ENCODE data around the gene MISP3. TPM values are rescaled to one million over a fixed set of nuclear protein-coding genes. Genes with fewer than 3 reads are reported as not detected.

Gene MISP3
- total RNA-seq, 1 donor from 2014 or later = 3.6 TPM

GRCh38 chr19:14055396-14055795 is 17.2 kb upstream of the MISP3 start:
- Mint-ChIP-seq H3K27me3 (peaks cover 38% of the 10 kb centered on the region), H3K9me3 (no peaks in the 10 kb centered on the region), H3K4me1 (ENCODE audit: unreplicated experiment) (peaks cover 5% of the 10 kb centered on the region), H3K36me3 (no peaks in the 10 kb centered on the region), H3K27ac (no peak overlapping the region), H3K4me3 (no peak overlapping the region)
- DNase-seq (ENCODE audit: extremely low spot score, unreplicated experiment) = no peak
- TF ChIP-seq CTCF (conservative IDR thresholded peaks at IDR 0.05) = no peak

GRCh38 chr19:14056069-14056666 is 16.4 kb upstream of the MISP3 start:
- no peak overlapping the region for H3K4me3 Mint-ChIP-seq
- H3K9me3 Mint-ChIP-seq = no peaks in the 10 kb centered on the region
- no peak overlapping the region for H3K27ac Mint-ChIP-seq
- peaks cover 39% of the 10 kb centered on the region for H3K27me3 Mint-ChIP-seq
- H3K36me3 Mint-ChIP-seq = no peaks in the 10 kb centered on the region
- no peak for DNase-seq (ENCODE audit: extremely low spot score, unreplicated experiment)
- TF ChIP-seq CTCF (conservative IDR thresholded peaks at IDR 0.05) = no peak
- peaks cover 5% of the 10 kb centered on the region for H3K4me1 Mint-ChIP-seq (ENCODE audit: unreplicated experiment)

GRCh38 chr19:14056741-14057356 is 15.7 kb upstream of the MISP3 start:
- DNase-seq (ENCODE audit: extremely low spot score, unreplicated experiment) = no peak
- no peak for TF ChIP-seq CTCF (conservative IDR thresholded peaks at IDR 0.05)
- H3K27ac Mint-ChIP-seq = no peak overlapping the region
- peaks cover 42% of the 10 kb centered on the region for H3K27me3 Mint-ChIP-seq
- peaks cover 5% of the 10 kb centered on the region for H3K4me1 Mint-ChIP-seq (ENCODE audit: unreplicated experiment)
- no peaks in the 10 kb centered on the region for H3K36me3 Mint-ChIP-seq
- H3K4me3 Mint-ChIP-seq = peak overlapping the region; percentile 77
- H3K9me3 Mint-ChIP-seq = no peaks in the 10 kb centered on the region

GRCh38 chr19:14058182-14059092 is 14.1 kb upstream of the MISP3 start:
- no peaks in the 10 kb centered on the region for H3K9me3 Mint-ChIP-seq

GRCh38 chr19:14059093-14059480 is 13.5 kb upstream of the MISP3 start:
- DNase-seq (ENCODE audit: extremely low spot score, unreplicated experiment) = no peak
- no peaks in the 10 kb centered on the region for H3K36me3 Mint-ChIP-seq
- no peak overlapping the region for H3K4me3 Mint-ChIP-seq
- H3K27me3 Mint-ChIP-seq = peaks cover 39% of the 10 kb centered on the region
- no peaks in the 10 kb centered on the region for H3K9me3 Mint-ChIP-seq
- H3K4me1 Mint-ChIP-seq (ENCODE audit: unreplicated experiment) = peaks cover 5% of the 10 kb centered on the region
- TF ChIP-seq CTCF (conservative IDR thresholded peaks at IDR 0.05) = peak; percentile 76
- no peak overlapping the region for H3K27ac Mint-ChIP-seq

More at GRCh38 chr19:14058182-14059092, 14.1 kb upstream of the MISP3 start:
- H3K27ac Mint-ChIP-seq = peak overlapping the region; percentile 37
- DNase-seq (ENCODE audit: extremely low spot score, unreplicated experiment) = no peak
- no peaks in the 10 kb centered on the region for H3K36me3 Mint-ChIP-seq
- H3K27me3 Mint-ChIP-seq = peaks cover 42% of the 10 kb centered on the region
- H3K4me1 Mint-ChIP-seq (ENCODE audit: unreplicated experiment) = peaks cover 5% of the 10 kb centered on the region
- peak overlapping the region; percentile 54 for H3K4me3 Mint-ChIP-seq
- TF ChIP-seq CTCF (conservative IDR thresholded peaks at IDR 0.05) = no peak

Data from type B pancreatic cell (in vitro differentiated cells).